Measurements from ENCODE around the gene TFPI2. TPM values are rescaled to one million over a fixed set of nuclear protein-coding genes. Genes with fewer than 3 reads are reported as not detected.

Gene TFPI2
- total RNA-seq, 1 donor from 2014 or later, result not detected

DNA sequence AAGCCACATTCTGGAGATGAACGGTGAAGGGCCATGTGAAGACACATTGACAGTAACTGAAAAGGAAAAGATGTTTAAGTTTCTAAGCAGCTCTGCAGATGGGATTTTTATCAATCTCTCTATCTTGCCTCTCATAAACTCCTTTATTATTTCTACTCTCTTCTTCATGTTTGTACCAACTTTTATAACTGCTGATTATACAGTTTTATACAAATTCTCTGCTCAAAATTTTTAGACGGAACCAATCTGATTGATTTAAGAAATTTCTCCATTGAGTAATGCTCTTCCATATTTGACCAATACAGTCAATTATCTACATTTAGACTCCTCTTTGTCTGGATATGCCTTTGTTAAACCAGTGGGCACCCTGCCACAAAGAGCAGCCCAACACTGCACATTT lies 31.7 kb downstream of the TFPI2 start:
- Histone ChIP-seq H3K36me3 (no peaks in the 10 kb centered on the region), H3K4me3 (no peak overlapping the region), H3K4me1 (no peaks in the 10 kb centered on the region), H3K27me3 (no peaks in the 10 kb centered on the region), H3K27ac (no peak overlapping the region), H3K9me3 (no peaks in the 10 kb centered on the region)
- TF ChIP-seq, protein P1, sequence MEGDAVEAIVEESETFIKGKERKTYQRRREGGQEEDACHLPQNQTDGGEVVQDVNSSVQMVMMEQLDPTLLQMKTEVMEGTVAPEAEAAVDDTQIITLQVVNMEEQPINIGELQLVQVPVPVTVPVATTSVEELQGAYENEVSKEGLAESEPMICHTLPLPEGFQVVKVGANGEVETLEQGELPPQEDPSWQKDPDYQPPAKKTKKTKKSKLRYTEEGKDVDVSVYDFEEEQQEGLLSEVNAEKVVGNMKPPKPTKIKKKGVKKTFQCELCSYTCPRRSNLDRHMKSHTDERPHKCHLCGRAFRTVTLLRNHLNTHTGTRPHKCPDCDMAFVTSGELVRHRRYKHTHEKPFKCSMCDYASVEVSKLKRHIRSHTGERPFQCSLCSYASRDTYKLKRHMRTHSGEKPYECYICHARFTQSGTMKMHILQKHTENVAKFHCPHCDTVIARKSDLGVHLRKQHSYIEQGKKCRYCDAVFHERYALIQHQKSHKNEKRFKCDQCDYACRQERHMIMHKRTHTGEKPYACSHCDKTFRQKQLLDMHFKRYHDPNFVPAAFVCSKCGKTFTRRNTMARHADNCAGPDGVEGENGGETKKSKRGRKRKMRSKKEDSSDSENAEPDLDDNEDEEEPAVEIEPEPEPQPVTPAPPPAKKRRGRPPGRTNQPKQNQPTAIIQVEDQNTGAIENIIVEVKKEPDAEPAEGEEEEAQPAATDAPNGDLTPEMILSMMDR (IDR thresholded peaks at IDR 0.05), result no peak
- intact Hi-C loops (cut with DNase I), result no loop called here
- DNase-seq (ENCODE audit: low spot score in 2 of 2), result no peak

DNA sequence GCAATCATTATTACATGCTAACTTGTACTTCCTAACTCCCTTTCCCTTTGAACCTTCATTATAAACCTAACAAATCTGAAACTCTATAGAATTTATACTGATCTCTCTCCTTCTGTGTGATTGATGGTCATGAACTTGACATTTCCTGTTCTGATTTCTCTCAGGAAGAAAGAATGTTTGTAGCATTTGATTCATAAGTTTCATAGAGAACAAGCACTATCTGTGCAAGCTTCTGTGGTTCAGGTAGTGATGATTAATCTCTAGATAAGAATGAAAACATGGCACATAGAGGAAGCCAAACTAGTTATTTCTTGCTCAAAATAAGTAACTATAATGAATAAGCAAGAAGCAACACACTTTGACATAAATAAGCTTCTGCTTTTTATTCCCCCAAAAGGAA lies 34.2 kb downstream of the TFPI2 start:
- TF ChIP-seq, protein P1 (IDR thresholded peaks at IDR 0.05), result no peak
- intact Hi-C loops (cut with DNase I), result no loop called here
- Histone ChIP-seq H3K9me3 (no peaks in the 10 kb centered on the region), H3K4me3 (no peak overlapping the region), H3K27ac (no peak overlapping the region), H3K27me3 (no peaks in the 10 kb centered on the region), H3K4me1 (no peaks in the 10 kb centered on the region), H3K36me3 (no peaks in the 10 kb centered on the region)
- no peak for DNase-seq (ENCODE audit: low spot score in 2 of 2)

DNA sequence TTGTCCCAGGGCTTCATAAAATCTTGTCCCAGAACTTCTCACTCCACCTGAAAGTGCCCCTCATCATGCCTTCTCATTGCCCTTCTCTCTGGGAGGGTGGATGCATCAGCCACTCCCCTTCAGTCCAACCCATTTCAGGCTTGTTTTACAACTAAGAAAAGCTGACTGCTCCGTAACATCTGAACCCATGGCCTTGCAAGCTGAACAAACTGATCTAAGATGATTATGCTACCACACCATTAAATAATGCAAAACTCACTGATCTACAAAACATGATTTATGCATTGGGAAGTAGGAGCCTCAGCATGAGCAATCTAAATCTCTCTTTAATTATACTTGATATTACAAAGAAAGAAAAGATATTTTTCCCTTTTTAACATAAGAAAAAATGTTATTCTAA lies 34.8 kb downstream of the TFPI2 start:
- H3K27ac ChIP-seq, result no peak overlapping the region
- intact Hi-C loops (cut with DNase I), result no loop called here
- no peak overlapping the region for H3K4me3 ChIP-seq
- H3K4me1 ChIP-seq, result no peaks in the 10 kb centered on the region
- TF ChIP-seq, protein P1 (IDR thresholded peaks at IDR 0.05), result no peak
- H3K36me3 ChIP-seq, result no peaks in the 10 kb centered on the region
- no peaks in the 10 kb centered on the region for H3K9me3 ChIP-seq
- no peak for DNase-seq (ENCODE audit: low spot score in 2 of 2)
- no peaks in the 10 kb centered on the region for H3K27me3 ChIP-seq

DNA sequence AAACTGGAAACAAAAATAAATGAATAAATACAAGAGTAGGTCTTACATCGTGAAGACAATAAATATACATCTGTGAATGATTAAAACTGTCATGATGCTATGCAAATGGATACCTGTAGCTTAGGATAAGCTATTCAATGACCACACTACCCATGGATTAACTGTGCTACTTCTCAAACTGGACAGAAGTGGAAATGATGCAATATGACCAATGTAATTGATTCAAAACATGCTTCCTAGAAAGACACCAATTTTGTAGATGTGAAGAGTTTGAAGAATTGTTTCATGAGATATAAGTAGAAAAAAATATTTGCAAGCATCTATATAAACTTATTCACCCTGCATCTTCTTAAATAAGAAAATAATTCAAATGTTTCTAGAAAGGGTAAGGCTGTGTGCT lies 36.1 kb downstream of the TFPI2 start:
- no peaks in the 10 kb centered on the region for H3K4me1 ChIP-seq
- intact Hi-C loops (cut with DNase I), result no loop called here
- H3K36me3 ChIP-seq, result no peaks in the 10 kb centered on the region
- H3K4me3 ChIP-seq, result no peak overlapping the region
- TF ChIP-seq, protein P1 (IDR thresholded peaks at IDR 0.05), result no peak
- DNase-seq (ENCODE audit: low spot score in 2 of 2), result no peak
- H3K27me3 ChIP-seq, result no peaks in the 10 kb centered on the region
- H3K27ac ChIP-seq, result no peak overlapping the region
- H3K9me3 ChIP-seq, result no peaks in the 10 kb centered on the region

DNA sequence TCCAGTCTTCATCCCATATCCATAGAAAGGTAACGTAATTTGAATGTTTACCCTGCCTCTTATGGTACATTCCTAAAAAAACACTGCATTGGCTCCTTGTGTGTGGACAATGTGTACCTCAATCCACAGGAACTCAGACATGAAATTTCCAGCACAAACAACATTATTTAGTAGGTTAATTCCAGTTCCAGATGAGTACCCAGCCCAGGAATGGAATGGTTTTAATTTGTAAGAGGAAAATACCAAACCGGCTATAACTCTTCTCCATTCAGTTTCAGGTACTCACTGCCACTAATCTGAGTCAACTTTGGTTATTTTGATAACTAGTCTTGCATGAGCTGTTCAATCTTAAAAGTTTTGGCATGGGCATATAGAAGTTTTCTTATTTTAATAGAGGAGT lies 39.0 kb downstream of the TFPI2 start:
- Histone ChIP-seq H3K4me3 (no peak overlapping the region), H3K27me3 (no peaks in the 10 kb centered on the region), H3K4me1 (no peaks in the 10 kb centered on the region), H3K9me3 (no peaks in the 10 kb centered on the region), H3K27ac (no peak overlapping the region), H3K36me3 (no peaks in the 10 kb centered on the region)
- DNase-seq (ENCODE audit: low spot score in 2 of 2), result no peak
- TF ChIP-seq, protein P1 (IDR thresholded peaks at IDR 0.05), result no peak
- intact Hi-C loops (cut with DNase I), result no loop called here

DNA sequence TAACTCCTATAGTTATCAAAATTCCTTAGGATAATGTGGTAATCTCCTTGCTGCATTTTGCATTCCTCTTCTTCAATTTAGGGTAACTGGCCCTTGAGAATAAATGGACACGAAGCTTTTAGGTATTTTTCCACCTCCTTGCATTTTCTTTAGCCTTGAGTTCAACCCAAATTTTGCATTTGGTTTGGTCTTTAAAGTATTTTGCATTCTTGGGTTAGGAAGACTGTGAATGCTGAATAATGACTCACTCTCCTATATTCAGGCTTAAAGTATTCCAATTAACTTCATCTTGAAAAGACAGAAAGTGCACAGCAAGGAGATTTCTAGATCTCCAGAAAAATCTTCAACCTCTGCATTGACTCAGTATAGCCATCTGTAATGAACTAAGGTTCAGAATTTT lies 47.3 kb downstream of the TFPI2 start:
- intact Hi-C loops (cut with DNase I), result no loop called here
- TF ChIP-seq, protein P1 (IDR thresholded peaks at IDR 0.05), result no peak

More for the DNA sequence above, 47.3 kb downstream of the TFPI2 start:
- DNase-seq (ENCODE audit: low spot score in 2 of 2), result no peak
- Histone ChIP-seq H3K36me3 (no peaks in the 10 kb centered on the region), H3K9me3 (no peaks in the 10 kb centered on the region), H3K27me3 (no peaks in the 10 kb centered on the region), H3K27ac (no peak overlapping the region), H3K4me1 (peaks cover 0 to 10% of the 10 kb centered on the region in 2 donors), H3K4me3 (no peak overlapping the region)

Data from ascending aorta (tissue), 2 donors.